HL-60 (cell line): ENCODE measurements around the gene PPA1.

Experiments used
- DNase-seq, 2 experiments: peaks; one replicate each; pipeline ENCODE4 v3.0.0-alpha.2; 2010 to 2020; ENCODE audit warnings: low read depth in 1 of 2, low spot score in 1 of 2
- H3K27ac ChIP-seq: fragments of 250-450 bp; sonication (Bioruptor Pico); replicated peaks from 2 replicates; pipeline ENCODE4 v1.5.1; 2020; ENCODE audit warnings: mild to moderate bottlenecking, moderate library complexity
- H3K27me3 ChIP-seq: fragments of 250-450 bp; sonication (Bioruptor Pico); 2 replicates; pipeline ENCODE4 v1.5.1; 2021; ENCODE audit warnings: mild to moderate bottlenecking, moderate library complexity; ENCODE audit not compliant: insufficient read depth, poor library complexity, severe bottlenecking
- H3K4me3 ChIP-seq: replicated peaks from 2 replicates; pipeline ENCODE4 v1.5.1; 2011; ENCODE audit warnings: mild to moderate bottlenecking, control low read depth, low read length; ENCODE audit not compliant: insufficient read depth
- GABPA ChIP-seq: IDR thresholded peaks from 2 replicates; pipeline ENCODE4 v1.6.1; 2012; ENCODE audit warnings: low read depth
- POLR2AphosphoS5 ChIP-seq: IDR thresholded peaks from 2 replicates; pipeline ENCODE4 v1.6.1; 2012; ENCODE audit warnings: low read depth
- SPI1 ChIP-seq: IDR thresholded peaks from 2 replicates; pipeline ENCODE4 v1.6.1; 2012; ENCODE audit warnings: low read depth, mild to moderate bottlenecking, borderline replicate concordance
- TF ChIP-seq, protein P1 (sequence below): IDR thresholded peaks from 2 replicates; pipeline ENCODE4 v1.6.1; 2012; ENCODE audit warnings: low read depth; ENCODE audit not compliant: insufficient replicate concordance
- TF ChIP-seq, protein P2 (sequence below): IDR thresholded peaks from one replicate; pipeline ENCODE4 v1.5.1; 2011; ENCODE audit warnings: low read length, control low read depth, inconsistent platforms; ENCODE audit not compliant: insufficient read depth

PPA1 gene

DNA sequence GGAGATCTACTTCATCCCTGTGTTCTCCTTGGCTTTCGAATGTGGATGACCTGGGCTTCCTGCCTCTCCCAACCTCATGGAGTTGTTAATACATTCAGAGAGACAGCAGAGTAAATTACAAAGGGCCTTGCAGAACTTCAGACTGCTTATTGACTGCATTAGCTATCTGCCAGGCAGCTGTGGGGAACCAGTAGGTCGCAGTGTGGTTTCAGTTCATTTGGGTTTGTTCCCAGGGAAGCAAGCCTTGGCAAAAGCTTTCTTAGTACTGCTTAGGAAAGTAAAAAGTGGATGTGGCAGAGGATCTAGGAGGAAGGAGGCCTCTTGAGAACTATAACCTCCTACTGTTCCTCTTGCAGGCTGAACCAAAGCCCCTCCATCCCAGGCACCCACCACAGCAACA lies 41.4 kb upstream of the PPA1 start:
- DNase-seq: no peak
- no peak overlapping the region for H3K27ac ChIP-seq
- no peak overlapping the region for H3K4me3 ChIP-seq
- H3K27me3 ChIP-seq: no peaks in the 10 kb centered on the region
- TF ChIP-seq, protein P1, sequence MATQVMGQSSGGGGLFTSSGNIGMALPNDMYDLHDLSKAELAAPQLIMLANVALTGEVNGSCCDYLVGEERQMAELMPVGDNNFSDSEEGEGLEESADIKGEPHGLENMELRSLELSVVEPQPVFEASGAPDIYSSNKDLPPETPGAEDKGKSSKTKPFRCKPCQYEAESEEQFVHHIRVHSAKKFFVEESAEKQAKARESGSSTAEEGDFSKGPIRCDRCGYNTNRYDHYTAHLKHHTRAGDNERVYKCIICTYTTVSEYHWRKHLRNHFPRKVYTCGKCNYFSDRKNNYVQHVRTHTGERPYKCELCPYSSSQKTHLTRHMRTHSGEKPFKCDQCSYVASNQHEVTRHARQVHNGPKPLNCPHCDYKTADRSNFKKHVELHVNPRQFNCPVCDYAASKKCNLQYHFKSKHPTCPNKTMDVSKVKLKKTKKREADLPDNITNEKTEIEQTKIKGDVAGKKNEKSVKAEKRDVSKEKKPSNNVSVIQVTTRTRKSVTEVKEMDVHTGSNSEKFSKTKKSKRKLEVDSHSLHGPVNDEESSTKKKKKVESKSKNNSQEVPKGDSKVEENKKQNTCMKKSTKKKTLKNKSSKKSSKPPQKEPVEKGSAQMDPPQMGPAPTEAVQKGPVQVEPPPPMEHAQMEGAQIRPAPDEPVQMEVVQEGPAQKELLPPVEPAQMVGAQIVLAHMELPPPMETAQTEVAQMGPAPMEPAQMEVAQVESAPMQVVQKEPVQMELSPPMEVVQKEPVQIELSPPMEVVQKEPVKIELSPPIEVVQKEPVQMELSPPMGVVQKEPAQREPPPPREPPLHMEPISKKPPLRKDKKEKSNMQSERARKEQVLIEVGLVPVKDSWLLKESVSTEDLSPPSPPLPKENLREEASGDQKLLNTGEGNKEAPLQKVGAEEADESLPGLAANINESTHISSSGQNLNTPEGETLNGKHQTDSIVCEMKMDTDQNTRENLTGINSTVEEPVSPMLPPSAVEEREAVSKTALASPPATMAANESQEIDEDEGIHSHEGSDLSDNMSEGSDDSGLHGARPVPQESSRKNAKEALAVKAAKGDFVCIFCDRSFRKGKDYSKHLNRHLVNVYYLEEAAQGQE: no peak
- TF ChIP-seq, protein P2, sequence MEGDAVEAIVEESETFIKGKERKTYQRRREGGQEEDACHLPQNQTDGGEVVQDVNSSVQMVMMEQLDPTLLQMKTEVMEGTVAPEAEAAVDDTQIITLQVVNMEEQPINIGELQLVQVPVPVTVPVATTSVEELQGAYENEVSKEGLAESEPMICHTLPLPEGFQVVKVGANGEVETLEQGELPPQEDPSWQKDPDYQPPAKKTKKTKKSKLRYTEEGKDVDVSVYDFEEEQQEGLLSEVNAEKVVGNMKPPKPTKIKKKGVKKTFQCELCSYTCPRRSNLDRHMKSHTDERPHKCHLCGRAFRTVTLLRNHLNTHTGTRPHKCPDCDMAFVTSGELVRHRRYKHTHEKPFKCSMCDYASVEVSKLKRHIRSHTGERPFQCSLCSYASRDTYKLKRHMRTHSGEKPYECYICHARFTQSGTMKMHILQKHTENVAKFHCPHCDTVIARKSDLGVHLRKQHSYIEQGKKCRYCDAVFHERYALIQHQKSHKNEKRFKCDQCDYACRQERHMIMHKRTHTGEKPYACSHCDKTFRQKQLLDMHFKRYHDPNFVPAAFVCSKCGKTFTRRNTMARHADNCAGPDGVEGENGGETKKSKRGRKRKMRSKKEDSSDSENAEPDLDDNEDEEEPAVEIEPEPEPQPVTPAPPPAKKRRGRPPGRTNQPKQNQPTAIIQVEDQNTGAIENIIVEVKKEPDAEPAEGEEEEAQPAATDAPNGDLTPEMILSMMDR: no peak
- TF ChIP-seq POLR2AphosphoS5: no peak
- no peak for TF ChIP-seq SPI1
- no peak for TF ChIP-seq GABPA

DNA sequence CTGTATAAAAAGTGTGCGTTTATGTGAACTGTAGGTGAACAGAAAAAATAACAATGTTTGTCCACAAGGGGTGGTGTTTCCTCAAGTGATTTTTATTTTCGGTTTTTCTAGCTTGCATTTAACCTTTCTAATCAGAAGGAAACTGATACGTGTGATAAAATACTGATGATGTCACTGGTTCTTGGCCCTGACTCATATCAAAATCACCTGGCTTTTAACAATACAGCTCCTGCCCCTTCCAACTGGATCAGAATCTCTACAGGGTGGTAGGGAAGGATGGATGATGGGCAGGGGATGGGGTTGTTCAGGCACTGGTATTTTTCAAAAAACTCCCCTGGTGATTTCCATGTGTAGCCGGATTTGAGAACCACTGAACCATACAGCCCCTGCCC lies 39.7 kb upstream of the PPA1 start:
- Histone ChIP-seq H3K27me3 (no peaks in the 10 kb centered on the region), H3K27ac (no peak overlapping the region), H3K4me3 (no peak overlapping the region)
- no peak for TF ChIP-seq SPI1
- TF ChIP-seq, protein P2: peak; percentile 46
- TF ChIP-seq POLR2AphosphoS5: no peak
- peak in 1 of 2 experiments; percentile 11 for DNase-seq

DNA sequence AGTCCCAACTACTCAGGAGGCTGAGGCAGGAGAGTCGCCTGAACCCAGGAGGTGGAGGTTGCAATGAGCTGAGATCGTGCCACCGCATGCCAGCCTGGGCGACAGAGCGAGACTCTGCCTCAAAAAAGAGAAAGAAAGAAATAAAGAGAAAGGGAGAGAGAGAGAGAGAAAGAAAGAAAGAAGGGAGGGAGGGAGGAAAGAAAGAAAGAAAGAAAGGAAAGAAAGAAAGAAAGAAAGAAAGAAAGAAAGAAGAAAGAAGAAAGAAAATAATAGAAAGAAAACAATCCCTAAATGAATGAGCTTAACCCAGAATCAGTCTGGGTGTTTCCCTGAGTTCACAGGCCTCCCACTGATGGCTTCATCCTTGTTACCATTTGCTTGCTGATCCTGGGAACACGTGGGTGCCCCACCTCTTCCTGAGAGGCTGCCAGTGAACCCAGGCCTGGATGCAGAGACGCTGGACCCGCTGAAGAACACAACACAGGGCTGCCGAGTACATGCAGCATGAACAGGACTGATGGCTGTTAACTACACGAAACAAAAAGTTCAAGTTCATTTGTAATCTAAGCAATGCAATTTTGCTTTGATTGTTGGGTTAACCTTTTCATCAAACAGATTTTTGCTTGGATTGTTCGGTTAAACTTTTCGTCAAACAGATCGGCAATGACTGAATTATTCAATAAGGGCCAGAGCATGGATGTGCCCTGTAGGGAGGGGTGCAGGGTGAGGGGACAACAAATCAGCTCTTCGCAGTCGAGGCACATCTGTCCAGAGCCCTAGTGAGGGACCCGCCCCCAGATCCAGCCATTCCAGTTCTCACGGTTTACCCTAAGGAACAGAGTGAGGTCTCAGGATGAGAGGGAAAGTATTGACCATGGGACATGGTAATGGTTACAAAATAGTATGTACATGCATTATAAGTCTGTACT lies 39.0 kb upstream of the PPA1 start:
- no peak for TF ChIP-seq POLR2AphosphoS5
- TF ChIP-seq SPI1: no peak
- TF ChIP-seq GABPA: no peak
- TF ChIP-seq, protein P2: no peak
- TF ChIP-seq, protein P1: no peak
- H3K27ac ChIP-seq: no peak overlapping the region
- H3K4me3 ChIP-seq: no peak overlapping the region
- H3K27me3 ChIP-seq: no peaks in the 10 kb centered on the region
- DNase-seq: no peak
